Transverse colon (tissue), 4 donors: ENCODE results near the gene GFRA4. TPM values are rescaled to one million over a fixed set of nuclear protein-coding genes. Genes with fewer than 3 reads are reported as not detected.
"Not testable (repeated sequence)": the region's sequence is repeated elsewhere in the genome, so short reads cannot be mapped to it uniquely, and the experiment has no call there.

Source experiments
- DNase-seq: peaks from one replicate; pipeline ENCODE4 v3.0.0-alpha.2; 2019
- H3K27ac ChIP-seq, 4 donors: fragments of 200-600 bp; sonication (generic); 2 replicates each; pipeline ENCODE4 v1.5.1; 2016 to 2018; ENCODE audit warnings: inconsistent platforms in 4 of 4
- H3K27me3 ChIP-seq: fragments of 200-600 bp; sonication (generic); 2 replicates; pipeline ENCODE4 v1.5.1; 2017; ENCODE audit warnings: inconsistent platforms
- H3K36me3 ChIP-seq, 4 donors: fragments of 200-600 bp; sonication (generic); 2 replicates each; pipeline ENCODE4 v1.5.1; 2017 to 2019; ENCODE audit warnings: inconsistent platforms in 4 of 4
- H3K4me1 ChIP-seq, 4 donors: fragments of 200-600 bp; sonication (generic); 2 replicates each; pipeline ENCODE4 v1.5.1; 2017 to 2020; ENCODE audit warnings: inconsistent platforms in 4 of 4
- H3K4me3 ChIP-seq, 4 donors: fragments of 200-600 bp; sonication (generic); 1 replicate in 1 of 4; 2 replicates in 3 of 4; pipeline versions ENCODE4 v1.5.1 to v1.6.1; 2017 to 2019; ENCODE audit warnings: inconsistent platforms in 4 of 4
- H3K9me3 ChIP-seq, 2 donors: fragments of 200-600 bp; sonication (generic); 2 replicates each; pipeline ENCODE4 v1.5.1; 2017 to 2019; ENCODE audit warnings: inconsistent platforms in 2 of 2
- EP300 ChIP-seq: sonication (generic); formaldehyde crosslinking; IDR thresholded peaks from one replicate; pipeline ENCODE4 v1.6.1; 2017; ENCODE audit warnings: antibody characterized with exemption, low read depth
- POLR2A ChIP-seq: fragments of 450-650 bp; IDR thresholded peaks from one replicate; pipeline ENCODE4 v1.6.1; 2016; ENCODE audit warnings: antibody characterized with exemption, mild to moderate bottlenecking, moderate library complexity
- POLR2AphosphoS5 ChIP-seq, 3 donors: sonication (generic); formaldehyde crosslinking; IDR thresholded peaks; one replicate each; pipeline ENCODE4 v1.6.1; 2016; ENCODE audit warnings: antibody characterized with exemption in 3 of 3
- WGBS, 2 donors: methylation state at CpG; one replicate each; pipeline ENCODE4 v1.1.5; 2018; ENCODE audit warnings: low coverage in 1 of 2; 5-methylcytosine and 5-hydroxymethylcytosine counted together
- in situ Hi-C, 4 donors: fragments of 200-750 bp; cut with MboI; loops; one replicate each; pipeline versions ENCODE4 v1.15.0 to v1.15.1; 2017; ENCODE audit warnings: low sequenced_read_pairs in 3 of 4, low pct_ligation_motif_present in 1 of 4, low pct_unique_long_range_greater_than_20kb in 1 of 4
- intact Hi-C: fragments of 100-400 bp; cut with DNase I; formaldehyde crosslinking; loops from one replicate; pipeline ENCODE4 v1.15.1; 2023; ENCODE audit warnings: low total_unique reads
- total RNA-seq, 4 donors: library from RNA; depleted of rRNA; stranded (reverse); fragments of >200 nt; gene quantifications; one replicate each; pipeline ENCODE4 v1.1.0, GENCODE V29; 2016
- TF ChIP-seq, protein P1 (sequence below), 5 experiments: fragments of 200-600 bp in 3 of 5; fragments of 450-650 bp in 2 of 5; sonication (generic) in 3 of 5; IDR thresholded peaks; 1 replicate in 2 of 5; 2 replicates in 3 of 5; pipeline ENCODE4 v1.5.1; 2016 to 2017; ENCODE audit warnings: antibody characterized with exemption in 5 of 5, inconsistent platforms in 3 of 5, mild to moderate bottlenecking in 2 of 5, moderate library complexity in 1 of 5

GFRA4 gene
- total RNA-seq, 4 donors from 2014 or later, result not detected

DNA sequence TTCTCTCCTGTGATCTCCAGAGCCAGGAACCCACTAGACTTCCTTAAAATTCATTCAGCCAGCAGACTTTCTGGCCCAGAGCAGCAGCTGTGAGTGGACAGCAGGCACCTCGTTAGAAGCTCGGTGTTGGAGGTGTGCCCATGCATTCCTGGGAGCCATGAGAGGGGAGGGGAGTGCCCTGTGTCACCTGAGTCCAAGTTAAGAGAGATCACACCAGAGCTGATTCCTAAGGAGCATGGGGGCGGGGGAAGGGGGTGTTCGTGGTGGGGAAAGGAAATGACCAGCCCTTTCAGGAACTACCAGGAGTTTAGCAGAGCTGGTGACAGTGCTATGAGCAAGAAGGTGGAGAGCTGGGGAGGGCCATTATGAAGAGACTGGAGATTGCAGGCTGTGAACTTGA is 46.9 kb downstream of the GFRA4 start:
- intact Hi-C loops, result no loop called here
- Histone ChIP-seq H3K36me3 (no peaks in the 10 kb centered on the region), H3K4me1 (no peaks in the 10 kb centered on the region), H3K27ac (no peak overlapping the region), H3K9me3 (no peaks in the 10 kb centered on the region), H3K27me3 (no peaks in the 10 kb centered on the region), H3K4me3 (no peak overlapping the region)
- DNase-seq, result no peak
- WGBS, 2 donors, result 75 to 90% methylated on average over 2 to 4 of the region's 4 CpGs
- TF ChIP-seq EP300 (no peak), POLR2AphosphoS5 (IDR thresholded peaks at IDR 0.05) (no peak), POLR2A (no peak)
- TF ChIP-seq, protein P1, sequence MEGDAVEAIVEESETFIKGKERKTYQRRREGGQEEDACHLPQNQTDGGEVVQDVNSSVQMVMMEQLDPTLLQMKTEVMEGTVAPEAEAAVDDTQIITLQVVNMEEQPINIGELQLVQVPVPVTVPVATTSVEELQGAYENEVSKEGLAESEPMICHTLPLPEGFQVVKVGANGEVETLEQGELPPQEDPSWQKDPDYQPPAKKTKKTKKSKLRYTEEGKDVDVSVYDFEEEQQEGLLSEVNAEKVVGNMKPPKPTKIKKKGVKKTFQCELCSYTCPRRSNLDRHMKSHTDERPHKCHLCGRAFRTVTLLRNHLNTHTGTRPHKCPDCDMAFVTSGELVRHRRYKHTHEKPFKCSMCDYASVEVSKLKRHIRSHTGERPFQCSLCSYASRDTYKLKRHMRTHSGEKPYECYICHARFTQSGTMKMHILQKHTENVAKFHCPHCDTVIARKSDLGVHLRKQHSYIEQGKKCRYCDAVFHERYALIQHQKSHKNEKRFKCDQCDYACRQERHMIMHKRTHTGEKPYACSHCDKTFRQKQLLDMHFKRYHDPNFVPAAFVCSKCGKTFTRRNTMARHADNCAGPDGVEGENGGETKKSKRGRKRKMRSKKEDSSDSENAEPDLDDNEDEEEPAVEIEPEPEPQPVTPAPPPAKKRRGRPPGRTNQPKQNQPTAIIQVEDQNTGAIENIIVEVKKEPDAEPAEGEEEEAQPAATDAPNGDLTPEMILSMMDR (IDR thresholded peaks at IDR 0.05), result no peak
- in situ Hi-C loops, result no loop called here

DNA sequence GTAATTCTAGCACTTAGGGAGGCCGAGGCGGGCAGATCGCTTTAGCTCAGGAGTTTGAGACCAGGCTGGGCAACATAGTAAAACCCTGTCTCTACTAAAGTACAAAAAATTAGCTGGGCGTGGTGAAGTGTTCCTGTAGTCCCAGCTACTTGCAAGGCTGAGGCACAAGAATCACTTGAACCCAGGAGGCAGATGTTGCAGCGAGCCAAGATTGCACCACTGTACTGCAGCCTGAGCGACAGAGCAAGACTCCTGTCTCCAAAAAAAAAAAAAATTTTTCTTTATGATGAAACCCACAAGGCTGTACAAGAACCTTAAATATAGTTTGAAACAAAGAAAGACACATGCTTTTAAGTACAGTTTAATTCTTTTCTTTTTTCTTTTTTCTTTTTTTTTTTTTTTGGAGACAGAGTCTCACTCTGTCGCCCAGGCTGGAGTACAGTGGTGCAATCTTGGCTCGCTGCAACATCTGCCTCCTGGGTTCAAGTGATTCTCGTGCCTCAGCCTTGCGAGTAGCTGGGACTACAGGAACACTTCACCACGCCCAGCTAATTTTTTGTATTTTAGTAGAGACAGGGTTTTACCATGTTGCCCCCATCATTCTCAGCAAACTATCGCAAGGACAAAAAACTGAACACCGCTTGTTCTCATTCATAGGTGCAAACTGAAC is 47.9 kb downstream of the GFRA4 start:
- in situ Hi-C loops, H3K36me3 ChIP-seq, DNase-seq, H3K27ac ChIP-seq, H3K4me3 ChIP-seq, H3K27me3 ChIP-seq, intact Hi-C loops, H3K9me3 ChIP-seq, H3K4me1 ChIP-seq: not testable (repeated sequence)
- WGBS, 2 donors, result 95 to 97% methylated on average over 8 to 13 of the region's 13 CpGs

DNA sequence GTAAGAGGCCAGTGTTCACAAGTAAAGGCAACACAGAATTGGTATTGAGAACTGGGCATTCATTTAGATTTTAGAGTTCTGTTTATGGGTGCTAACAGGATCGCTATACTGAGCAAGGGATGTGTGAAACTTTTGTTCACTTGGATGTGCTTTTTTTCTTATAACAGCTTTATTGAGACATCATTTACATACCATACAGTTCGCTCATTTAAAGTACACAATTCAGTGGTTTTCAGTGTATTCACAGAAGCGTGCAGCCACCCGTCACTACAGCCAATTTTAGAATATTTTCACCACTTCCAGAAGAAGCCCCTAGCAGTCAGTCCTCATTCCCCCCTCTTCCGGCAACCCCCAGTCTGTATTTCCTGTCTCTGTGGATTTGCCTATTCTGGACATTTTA is 48.7 kb downstream of the GFRA4 start:
- Histone ChIP-seq H3K9me3 (no peaks in the 10 kb centered on the region), H3K4me3 (no peak overlapping the region), H3K27me3 (no peaks in the 10 kb centered on the region), H3K36me3 (no peaks in the 10 kb centered on the region), H3K4me1 (no peaks in the 10 kb centered on the region), H3K27ac (no peak overlapping the region)
- intact Hi-C loops, result loop anchor here (1.0 kb wide), 1 partner anchor 43 kb away; no protein-coding TSS in a partner anchor
- no peak for DNase-seq
- WGBS, 2 donors, result 84 to 90% methylated on average over 5 of the region's 5 CpGs
- TF ChIP-seq POLR2AphosphoS5 (IDR thresholded peaks at IDR 0.05) (no peak), POLR2A (no peak), EP300 (no peak)
- TF ChIP-seq, protein P1 (IDR thresholded peaks at IDR 0.05), result no peak
- in situ Hi-C loops, result no loop called here

DNA sequence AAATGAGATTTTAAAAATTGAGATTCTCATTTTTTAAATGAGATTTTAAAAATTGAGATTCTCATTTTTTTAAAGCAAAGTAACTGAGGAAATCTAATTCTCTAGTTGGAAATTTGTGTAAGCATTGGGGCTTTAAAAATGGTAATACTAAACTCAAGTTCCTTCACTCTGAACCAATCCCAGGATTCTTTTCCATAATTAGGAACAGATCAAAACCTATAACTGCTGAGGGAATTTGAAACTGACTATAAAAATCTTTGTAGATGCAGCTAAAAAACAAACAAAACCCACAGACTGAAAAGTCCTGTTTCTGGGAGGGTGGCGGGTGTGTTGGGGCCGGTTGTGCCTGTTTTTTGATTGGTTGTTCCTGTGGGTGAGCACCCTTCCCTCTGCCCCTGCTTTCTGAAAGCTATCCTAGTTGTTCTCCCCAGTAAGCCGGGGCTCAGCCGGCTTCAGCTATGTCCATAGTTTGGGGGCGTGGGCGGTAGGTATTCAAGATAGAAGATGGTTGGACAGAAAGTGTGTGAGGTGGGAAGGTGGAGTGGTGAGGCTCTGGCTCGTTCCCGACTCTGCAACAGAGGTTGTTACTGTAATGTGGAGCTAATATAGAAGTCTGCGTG is 49.3 kb downstream of the GFRA4 start:
- no peaks in the 10 kb centered on the region for H3K4me1 ChIP-seq
- no peak for TF ChIP-seq EP300
- TF ChIP-seq, protein P1 (IDR thresholded peaks at IDR 0.05), result no peak
- TF ChIP-seq POLR2AphosphoS5 (IDR thresholded peaks at IDR 0.05), result no peak
- TF ChIP-seq POLR2A, result no peak
- H3K27me3 ChIP-seq, result no peaks in the 10 kb centered on the region
- H3K27ac ChIP-seq, result no peak overlapping the region
- H3K4me3 ChIP-seq, result no peak overlapping the region
- in situ Hi-C loops (no loop called here), intact Hi-C loops (loop anchor here (1.0 kb wide), 1 partner anchor 43 kb away; no protein-coding TSS in a partner anchor)
- no peak for DNase-seq
- 66 to 76% methylated on average over 2 to 9 of the region's 9 CpGs for WGBS, 2 donors
- no peaks in the 10 kb centered on the region for H3K9me3 ChIP-seq
- no peaks in the 10 kb centered on the region for H3K36me3 ChIP-seq
